GM18868 (cell line): Measurements from ENCODE around the gene NOXO1.

Experiments used
- ATAC-seq: cut with Tn5 transposase; IDR thresholded peaks from one replicate; pipeline ENCODE4 v1.9.1; 2021; ENCODE audit warnings: mild to moderate bottlenecking, moderate library complexity; ENCODE audit not compliant: unreplicated experiment

Gene NOXO1

GRCh38 chr16:1998360-1998835 is 17.1 kb upstream of the NOXO1 start:
- ATAC-seq = no peak

- no peak for ATAC-seq
Measured at GRCh38 chr16:1997494-1998359, 16.5 kb upstream of the NOXO1 start.

DNA sequence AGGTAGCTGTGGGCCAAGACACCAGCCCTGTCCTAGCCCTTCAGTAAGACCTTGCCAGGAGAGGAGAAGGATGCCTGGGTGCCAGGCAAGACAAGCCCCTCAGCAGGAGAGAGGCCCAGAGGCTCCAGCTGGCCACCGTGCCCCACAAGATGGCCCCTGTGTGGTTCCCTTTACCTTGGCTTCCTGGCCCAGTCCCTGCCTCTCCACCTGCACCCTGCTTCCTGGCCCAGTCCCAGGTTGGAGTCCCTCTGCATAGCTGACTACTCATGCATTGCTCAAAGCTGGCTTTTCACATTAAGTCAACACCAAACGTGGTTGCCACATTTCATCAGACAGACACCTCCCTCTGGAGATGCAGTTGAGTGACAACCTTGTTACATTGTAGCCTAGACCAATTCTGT is 12.5 kb upstream of the NOXO1 start:
- no peak for ATAC-seq

GRCh38 chr16:1992704-1993317 is 11.5 kb upstream of the NOXO1 start:
- no peak for ATAC-seq

GRCh38 chr16:1991948-1992703 is 10.9 kb upstream of the NOXO1 start:
- peak; percentile 56 for ATAC-seq

DNA sequence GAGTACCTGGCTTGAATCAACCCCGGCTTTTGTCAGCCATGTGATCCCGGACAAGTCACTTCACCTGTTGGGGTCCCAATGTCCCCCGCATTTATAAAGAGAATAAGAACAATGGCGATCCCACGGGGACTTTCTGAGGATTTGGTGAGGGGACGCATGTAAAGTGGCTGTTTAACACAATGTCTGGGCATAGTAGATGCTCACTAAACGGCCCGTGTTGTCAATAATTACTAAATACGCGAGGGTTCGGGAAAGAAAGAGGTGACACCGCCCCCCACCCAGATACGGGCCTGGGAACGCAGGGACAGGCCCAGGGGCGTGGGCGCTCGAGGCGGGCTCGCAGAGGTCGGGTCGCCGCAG is 10.3 kb upstream of the NOXO1 start:
- no peak for ATAC-seq

GRCh38 chr16:1991135-1991551 is 9.9 kb upstream of the NOXO1 start:
- ATAC-seq = no peak

GRCh38 chr16:1990351-1991134 is 9.3 kb upstream of the NOXO1 start:
- no peak for ATAC-seq

DNA sequence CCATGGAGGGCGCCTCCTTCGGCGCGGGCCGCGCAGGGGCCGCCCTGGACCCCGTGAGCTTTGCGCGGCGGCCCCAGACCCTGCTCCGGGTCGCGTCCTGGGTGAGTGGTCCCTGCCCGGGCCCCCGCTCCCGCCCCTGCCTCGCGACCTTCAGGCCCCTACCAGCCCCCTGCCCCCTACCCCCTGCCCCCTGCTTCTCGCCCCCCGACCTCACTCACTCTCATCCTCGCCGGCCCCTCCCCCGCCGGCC is 8.8 kb upstream of the NOXO1 start:
- no peak for ATAC-seq

DNA sequence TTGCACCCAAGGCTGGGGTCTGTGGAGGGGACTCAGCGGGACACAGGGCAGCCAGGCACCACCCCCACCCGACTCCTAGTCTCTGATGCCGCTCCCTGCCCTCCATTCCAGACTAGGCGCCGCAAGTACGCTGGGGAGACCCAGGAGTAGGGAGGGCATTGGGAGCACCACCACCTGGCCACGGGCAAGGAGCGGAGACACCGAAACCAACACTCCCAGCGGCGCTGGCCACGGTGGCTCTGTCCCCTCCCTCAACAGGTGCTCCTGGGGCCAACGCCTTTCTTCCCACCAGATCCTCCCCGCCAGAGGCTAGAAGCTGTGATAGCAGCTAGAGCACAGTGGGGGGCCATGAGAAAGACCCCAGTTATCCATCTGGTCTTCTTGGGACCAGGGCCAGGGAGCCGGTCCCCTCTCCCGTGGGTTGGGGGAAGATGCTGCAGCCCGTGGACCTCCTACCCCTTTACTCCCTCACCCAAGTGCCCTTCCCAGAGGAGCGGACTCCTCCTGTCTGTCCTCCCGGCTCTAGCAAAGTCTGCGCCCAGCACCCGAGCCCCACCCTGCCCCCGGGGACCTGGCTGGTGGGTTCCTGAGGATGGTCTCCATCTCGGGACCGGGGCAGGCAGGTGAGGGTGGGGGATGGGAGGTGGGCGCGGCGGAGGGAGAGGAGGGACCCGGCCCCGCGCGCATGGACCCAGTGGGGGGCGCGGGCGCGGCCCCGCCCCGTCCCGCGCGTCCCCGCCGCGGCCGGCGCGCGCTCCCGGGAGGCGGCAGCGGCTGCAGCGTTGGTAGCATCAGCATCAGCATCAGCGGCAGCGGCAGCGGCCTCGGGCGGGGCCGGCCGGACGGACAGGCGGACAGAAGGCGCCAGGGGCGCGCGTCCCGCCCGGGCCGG is 8.2 kb upstream of the NOXO1 start, which contains the start of gene SYNGR3:
TSS of gene SYNGR3 (plus strand) at position 762 of the 892 bp plus-strand sequence. CDS start 133 bp downstream, outside the sequence.
- ATAC-seq = no peak

- no peak for ATAC-seq
Measured at GRCh38 chr16:1987198-1987597, 5.9 kb upstream of the NOXO1 start.

GRCh38 chr16:1985466-1986150 is 4.3 kb upstream of the NOXO1 start:
- ATAC-seq = no peak

DNA sequence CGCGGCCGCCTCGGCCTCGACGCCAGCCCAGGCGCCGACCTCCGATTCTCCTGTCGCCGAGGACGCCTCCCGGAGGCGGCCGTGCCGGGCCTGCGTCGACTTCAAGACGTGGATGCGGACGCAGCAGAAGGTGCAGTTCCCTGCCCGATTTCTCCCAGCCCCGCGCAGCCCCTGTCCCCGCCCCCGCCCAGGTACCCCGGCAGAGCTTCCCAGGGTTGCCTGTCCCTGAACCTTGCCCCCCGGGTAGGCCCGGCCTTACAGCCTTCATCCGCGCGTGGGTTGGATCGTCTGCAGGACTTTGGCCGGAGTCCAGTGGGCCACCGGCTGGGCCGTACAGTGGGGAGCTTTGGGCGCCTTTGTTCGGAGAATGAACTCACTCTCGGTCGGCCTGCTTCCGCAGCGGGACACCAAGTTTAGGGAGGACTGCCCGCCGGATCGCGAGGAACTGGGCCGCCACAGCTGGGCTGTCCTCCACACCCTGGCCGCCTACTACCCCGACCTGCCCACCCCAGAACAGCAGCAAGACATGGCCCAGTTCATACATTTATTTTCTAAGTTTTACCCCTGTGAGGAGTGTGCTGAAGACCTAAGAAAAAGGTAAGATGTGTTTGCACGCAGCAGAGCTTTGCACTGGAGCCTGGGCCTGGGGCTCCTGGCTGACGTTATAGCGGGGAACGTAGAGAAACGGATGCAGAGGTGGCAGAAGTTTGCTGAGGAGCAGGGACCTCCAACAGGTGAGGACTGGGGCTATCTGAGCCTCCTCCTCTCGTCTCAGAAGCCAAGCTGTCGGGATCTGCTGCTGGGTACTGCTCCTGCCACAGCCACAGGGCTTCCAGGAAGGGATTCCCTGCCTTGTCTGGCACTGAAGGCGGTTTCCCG is 3.3 kb upstream of the NOXO1 start:
- ATAC-seq = peak; percentile 9

DNA sequence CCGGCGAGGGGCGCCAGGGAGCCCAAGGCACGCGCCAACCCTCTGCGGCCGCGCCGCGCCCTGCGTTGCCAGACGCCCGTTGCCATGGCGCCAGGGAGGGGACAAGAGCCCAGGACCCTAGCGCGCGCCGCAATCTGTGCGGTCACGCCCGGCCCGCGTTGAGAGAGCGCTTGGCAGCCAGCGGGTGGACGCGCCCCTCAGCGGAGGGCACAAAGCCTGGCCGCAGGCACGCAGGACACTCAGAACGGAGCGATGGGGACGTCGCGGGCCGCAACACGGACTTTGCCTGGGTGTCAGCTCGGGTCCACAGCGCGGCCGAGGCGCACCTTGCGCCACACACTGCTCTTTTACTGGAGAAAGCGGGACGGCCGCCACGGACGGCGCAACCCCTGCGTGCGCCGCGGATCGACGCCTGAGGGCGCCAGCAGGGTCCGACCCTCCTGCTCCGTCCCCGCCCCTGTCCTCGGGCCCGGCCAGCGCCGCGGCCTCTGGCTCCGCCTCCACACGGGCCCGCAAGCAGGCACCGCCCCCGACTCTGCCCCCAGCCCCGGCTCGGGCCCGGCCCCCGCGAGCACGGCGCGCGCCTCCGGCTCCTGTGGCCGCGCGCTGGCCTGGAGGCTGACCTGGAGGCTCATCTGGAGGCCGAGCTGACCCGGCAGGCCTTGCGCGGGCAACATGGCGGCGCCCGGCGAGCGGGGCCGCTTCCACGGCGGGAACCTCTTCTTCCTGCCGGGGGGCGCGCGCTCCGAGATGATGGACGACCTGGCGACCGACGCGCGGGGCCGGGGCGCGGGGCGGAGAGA is 2.5 kb upstream of the NOXO1 start, which contains the start of gene GFER:
TSS of gene GFER (plus strand) at position 650 of the 803 bp plus-strand sequence. CDS start at position 676, 26 bp downstream.
- ATAC-seq = peak; percentile 71

- ATAC-seq = no peak
Measured at GRCh38 chr16:1982991-1983543, 1.8 kb upstream of the NOXO1 start.

DNA sequence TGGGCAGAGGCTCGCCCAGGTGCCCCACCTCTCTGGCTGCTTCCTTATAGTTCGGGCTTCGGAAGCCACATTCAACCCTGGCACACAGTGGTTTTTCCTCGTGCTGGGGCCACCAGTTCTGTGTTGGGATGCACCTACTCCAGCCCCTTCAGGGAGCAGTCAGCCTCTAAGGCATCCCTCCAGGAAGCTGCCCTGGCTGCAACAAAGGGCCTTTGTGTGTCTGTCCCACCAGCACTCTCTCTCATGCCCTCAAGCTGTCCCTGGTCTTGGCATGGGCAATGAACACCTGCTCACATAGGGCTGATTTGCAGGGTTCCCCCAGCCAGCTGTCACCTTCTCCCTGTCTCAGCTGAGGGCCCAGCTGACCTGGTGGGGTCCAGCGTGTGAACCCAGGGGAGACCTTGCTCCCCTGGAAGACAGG is 754 bp upstream of the NOXO1 start:
- no peak for ATAC-seq

GRCh38 chr16:1980770-1981087 is 540 bp downstream of the NOXO1 start:
- no peak for ATAC-seq
